Measurements from ENCODE around the gene MFSD12. TPM values are rescaled to one million over a fixed set of nuclear protein-coding genes. Genes with fewer than 3 reads are reported as not detected.

Gene MFSD12
- total and polyA plus RNA-seq, 3 experiments from 2014 or later, result 48.9 to 119 (median 114) TPM

GRCh38 chr19:3603121-3603811 lies 45.9 kb upstream of the MFSD12 start:
- no peak for DNase-seq
- Histone ChIP-seq H3K36me3 (ENCODE audit: insufficient read depth, low read length) (no peaks in the 10 kb centered on the region), H3K4me3 (ENCODE audit: low read length) (no peak overlapping the region), H3K27me3 (ENCODE audit: insufficient read depth, low read length, poor library complexity, severe bottlenecking) (no peaks in the 10 kb centered on the region), H3K9me3 (ENCODE audit: low read length) (no peaks in the 10 kb centered on the region), H3K4me1 (ENCODE audit: insufficient read depth, low read length) (peaks cover 27% of the 10 kb centered on the region), H3K27ac (ENCODE audit: low read depth, low read length) (no peak overlapping the region)
- H3K36me3 Mint-ChIP-seq, result no peaks in the 10 kb centered on the region
- H3K27me3 Mint-ChIP-seq, result no peaks in the 10 kb centered on the region
- H3K9me3 Mint-ChIP-seq, result no peaks in the 10 kb centered on the region
- ChIA-PET POLR2A (no interaction called here), CTCF (no interaction called here)
- no peak overlapping the region for H3K4me3 Mint-ChIP-seq
- H3K4me1 Mint-ChIP-seq, result peaks cover 6 to 12% (median 9%) of the 10 kb centered on the region in 3 donors
- no peak overlapping the region for H3K27ac Mint-ChIP-seq

- Mint-ChIP-seq H3K27ac (peak overlapping the region in 1 of 8 donors; percentile 54), H3K36me3 (no peaks in the 10 kb centered on the region), H3K27me3 (no peaks in the 10 kb centered on the region), H3K9me3 (no peaks in the 10 kb centered on the region), H3K4me1 (peaks cover 0 to 1% (median 0%) of the 10 kb centered on the region in 3 donors), H3K4me3 (no peak overlapping the region)
- no peak overlapping the region for H3K27ac ChIP-seq (ENCODE audit: low read depth, low read length)
- H3K27me3 ChIP-seq (ENCODE audit: insufficient read depth, low read length, poor library complexity, severe bottlenecking), result no peaks in the 10 kb centered on the region
- no peak for DNase-seq
- no peak overlapping the region for H3K4me3 ChIP-seq (ENCODE audit: low read length)
- peaks cover 18% of the 10 kb centered on the region for H3K4me1 ChIP-seq (ENCODE audit: insufficient read depth, low read length)
- CTCF ChIA-PET, result no interaction called here
- H3K36me3 ChIP-seq (ENCODE audit: insufficient read depth, low read length), result no peaks in the 10 kb centered on the region
- POLR2A ChIA-PET, result no interaction called here
- H3K9me3 ChIP-seq (ENCODE audit: low read length), result no peaks in the 10 kb centered on the region
Observed at GRCh38 chr19:3601021-3601420, 43.6 kb upstream of the MFSD12 start.

GRCh38 chr19:3599776-3600187 lies 42.4 kb upstream of the MFSD12 start:
- no peaks in the 10 kb centered on the region for H3K9me3 ChIP-seq (ENCODE audit: low read length)
- H3K27ac Mint-ChIP-seq, result no peak overlapping the region
- peak in 1 of 5 donors; percentile 43 for DNase-seq
- H3K9me3 Mint-ChIP-seq, result no peaks in the 10 kb centered on the region
- H3K27me3 ChIP-seq (ENCODE audit: insufficient read depth, low read length, poor library complexity, severe bottlenecking), result no peaks in the 10 kb centered on the region
- no peak overlapping the region for H3K27ac ChIP-seq (ENCODE audit: low read depth, low read length)
- H3K4me1 Mint-ChIP-seq, result peaks cover 0 to 1% (median 0%) of the 10 kb centered on the region in 3 donors
- no peaks in the 10 kb centered on the region for H3K27me3 Mint-ChIP-seq
- H3K4me1 ChIP-seq (ENCODE audit: insufficient read depth, low read length), result peaks cover 6% of the 10 kb centered on the region
- ChIA-PET POLR2A (no interaction called here), CTCF (no interaction called here)
- H3K36me3 ChIP-seq (ENCODE audit: insufficient read depth, low read length), result no peaks in the 10 kb centered on the region
- no peaks in the 10 kb centered on the region for H3K36me3 Mint-ChIP-seq
- no peak overlapping the region for H3K4me3 Mint-ChIP-seq
- H3K4me3 ChIP-seq (ENCODE audit: low read length), result no peak overlapping the region

- Histone ChIP-seq H3K4me1 (ENCODE audit: insufficient read depth, low read length) (no peaks in the 10 kb centered on the region), H3K36me3 (ENCODE audit: insufficient read depth, low read length) (no peaks in the 10 kb centered on the region), H3K4me3 (ENCODE audit: low read length) (no peak overlapping the region), H3K27me3 (ENCODE audit: insufficient read depth, low read length, poor library complexity, severe bottlenecking) (no peaks in the 10 kb centered on the region), H3K27ac (ENCODE audit: low read depth, low read length) (no peak overlapping the region), H3K9me3 (ENCODE audit: low read length) (no peaks in the 10 kb centered on the region)
- Mint-ChIP-seq H3K9me3 (no peaks in the 10 kb centered on the region), H3K36me3 (no peaks in the 10 kb centered on the region), H3K4me3 (no peak overlapping the region), H3K27ac (no peak overlapping the region), H3K27me3 (no peaks in the 10 kb centered on the region), H3K4me1 (no peaks in the 10 kb centered on the region)
- ChIA-PET POLR2A (no interaction called here), CTCF (no interaction called here)
- DNase-seq, result no peak
Observed at GRCh38 chr19:3595521-3596061, 38.2 kb upstream of the MFSD12 start.

GRCh38 chr19:3593156-3593555 lies 35.8 kb upstream of the MFSD12 start:
- Histone ChIP-seq H3K36me3 (ENCODE audit: insufficient read depth, low read length) (no peaks in the 10 kb centered on the region), H3K27me3 (ENCODE audit: insufficient read depth, low read length, poor library complexity, severe bottlenecking) (no peaks in the 10 kb centered on the region), H3K9me3 (ENCODE audit: low read length) (no peaks in the 10 kb centered on the region), H3K27ac (ENCODE audit: low read depth, low read length) (no peak overlapping the region), H3K4me3 (ENCODE audit: low read length) (no peak overlapping the region), H3K4me1 (ENCODE audit: insufficient read depth, low read length) (no peaks in the 10 kb centered on the region)
- Mint-ChIP-seq H3K9me3 (no peaks in the 10 kb centered on the region), H3K36me3 (peaks cover 0 to 1% (median 0%) of the 10 kb centered on the region in 3 donors), H3K4me1 (no peaks in the 10 kb centered on the region), H3K27ac (peak overlapping the region in 1 of 8 donors; percentile 38), H3K4me3 (no peak overlapping the region), H3K27me3 (no peaks in the 10 kb centered on the region)
- ChIA-PET CTCF (interaction anchor here (1.4 to 1.5 kb wide), 2 partner anchors 26 to 48 kb away, joined by 3 to 4 read pairs; no protein-coding TSS in a partner anchor), POLR2A (no interaction called here)
- no peak for DNase-seq

GRCh38 chr19:3591876-3592613 lies 34.7 kb upstream of the MFSD12 start:
- ChIA-PET POLR2A (no interaction called here), CTCF (interaction anchor here (1.0 to 1.5 kb wide), 3 partner anchors 27 to 47 kb away, joined by 3 to 5 read pairs (median 4); no protein-coding TSS in a partner anchor)
- no peak overlapping the region for H3K4me3 Mint-ChIP-seq
- no peaks in the 10 kb centered on the region for H3K9me3 Mint-ChIP-seq
- no peaks in the 10 kb centered on the region for H3K27me3 ChIP-seq (ENCODE audit: insufficient read depth, low read length, poor library complexity, severe bottlenecking)
- no peak for DNase-seq
- no peak overlapping the region for H3K27ac Mint-ChIP-seq
- no peaks in the 10 kb centered on the region for H3K9me3 ChIP-seq (ENCODE audit: low read length)
- no peaks in the 10 kb centered on the region for H3K4me1 Mint-ChIP-seq
- peaks cover 0 to 1% (median 0%) of the 10 kb centered on the region in 3 donors for H3K36me3 Mint-ChIP-seq
- no peaks in the 10 kb centered on the region for H3K36me3 ChIP-seq (ENCODE audit: insufficient read depth, low read length)
- H3K4me1 ChIP-seq (ENCODE audit: insufficient read depth, low read length), result no peaks in the 10 kb centered on the region
- H3K27me3 Mint-ChIP-seq, result no peaks in the 10 kb centered on the region
- no peak overlapping the region for H3K4me3 ChIP-seq (ENCODE audit: low read length)
- H3K27ac ChIP-seq (ENCODE audit: low read depth, low read length), result no peak overlapping the region

GRCh38 chr19:3590991-3591659 lies 33.7 kb upstream of the MFSD12 start:
- no peak overlapping the region for H3K4me3 Mint-ChIP-seq
- H3K36me3 ChIP-seq (ENCODE audit: insufficient read depth, low read length), result no peaks in the 10 kb centered on the region
- no peaks in the 10 kb centered on the region for H3K9me3 ChIP-seq (ENCODE audit: low read length)
- H3K27me3 ChIP-seq (ENCODE audit: insufficient read depth, low read length, poor library complexity, severe bottlenecking), result no peaks in the 10 kb centered on the region
- H3K27ac ChIP-seq (ENCODE audit: low read depth, low read length), result no peak overlapping the region
- CTCF ChIA-PET, result interaction anchor here (1.0 to 1.7 kb wide), 2 partner anchors 28 to 46 kb away, joined by 5 read pairs; no protein-coding TSS in a partner anchor
- POLR2A ChIA-PET, result no interaction called here
- no peak overlapping the region for H3K4me3 ChIP-seq (ENCODE audit: low read length)
- no peaks in the 10 kb centered on the region for H3K4me1 Mint-ChIP-seq
- no peak for DNase-seq
- H3K4me1 ChIP-seq (ENCODE audit: insufficient read depth, low read length), result no peaks in the 10 kb centered on the region
- peaks cover 0 to 1% (median 0%) of the 10 kb centered on the region in 3 donors for H3K36me3 Mint-ChIP-seq
- no peak overlapping the region for H3K27ac Mint-ChIP-seq
- H3K9me3 Mint-ChIP-seq, result no peaks in the 10 kb centered on the region
- no peaks in the 10 kb centered on the region for H3K27me3 Mint-ChIP-seq

GRCh38 chr19:3589949-3590348 lies 32.6 kb upstream of the MFSD12 start:
- H3K4me3 Mint-ChIP-seq, result no peak overlapping the region
- H3K4me1 ChIP-seq (ENCODE audit: insufficient read depth, low read length), result no peaks in the 10 kb centered on the region
- no peaks in the 10 kb centered on the region for H3K4me1 Mint-ChIP-seq
- CTCF ChIA-PET, result interaction anchor here (1.2 to 1.7 kb wide), 2 partner anchors 29 to 45 kb away, joined by 3 to 5 read pairs; no protein-coding TSS in a partner anchor
- no peaks in the 10 kb centered on the region for H3K27me3 Mint-ChIP-seq
- no peaks in the 10 kb centered on the region for H3K36me3 ChIP-seq (ENCODE audit: insufficient read depth, low read length)
- POLR2A ChIA-PET, result no interaction called here
- no peak overlapping the region for H3K4me3 ChIP-seq (ENCODE audit: low read length)
- peaks cover 0 to 1% (median 0%) of the 10 kb centered on the region in 3 donors for H3K36me3 Mint-ChIP-seq
- no peak overlapping the region for H3K27ac Mint-ChIP-seq
- peaks cover 3% of the 10 kb centered on the region for H3K27me3 ChIP-seq (ENCODE audit: insufficient read depth, low read length, poor library complexity, severe bottlenecking)
- no peaks in the 10 kb centered on the region for H3K9me3 ChIP-seq (ENCODE audit: low read length)
- DNase-seq, result no peak
- H3K9me3 Mint-ChIP-seq, result no peaks in the 10 kb centered on the region
- no peak overlapping the region for H3K27ac ChIP-seq (ENCODE audit: low read depth, low read length)

All from CD8-positive, alpha-beta memory T cell (primary cell).